DMS114 treated with DMSO at 0.1 percent for 48 hours (cell line): ENCODE measurements around the gene PRKAG2.
"Not testable (repeated sequence)": the region's sequence is repeated elsewhere in the genome, so short reads cannot be mapped to it uniquely, and the experiment has no call there.

Experiments used
- DNase-seq: peaks from one replicate; lab custom pipeline; 2025; ENCODE audit not compliant: unreplicated experiment; lab: John Stamatoyannopoulos, UW

Gene PRKAG2

GRCh38 chr7:151852486-151853396 lies 24.2 kb downstream of the PRKAG2 start:
- DNase-seq: no peak

- no peak for DNase-seq
These were observed 25.1 kb downstream of the PRKAG2 start for GRCh38 chr7:151851782-151852181.

- no peak for DNase-seq
These were observed 25.7 kb downstream of the PRKAG2 start for GRCh38 chr7:151851145-151851751.

- DNase-seq: no peak
These were observed 26.3 kb downstream of the PRKAG2 start for GRCh38 chr7:151850491-151851124.

GRCh38 chr7:151849879-151850260 lies 27.0 kb downstream of the PRKAG2 start:
- DNase-seq: no peak

- DNase-seq: no peak
These were observed 27.7 kb downstream of the PRKAG2 start for GRCh38 chr7:151849008-151849878.

- DNase-seq: no peak
These were observed 29.2 kb downstream of the PRKAG2 start for GRCh38 chr7:151847681-151848081.

GRCh38 chr7:151847136-151847535 lies 29.8 kb downstream of the PRKAG2 start:
- DNase-seq: no peak

GRCh38 chr7:151845412-151846205 lies 31.3 kb downstream of the PRKAG2 start:
- DNase-seq: no peak

- no peak for DNase-seq
These were observed 32.1 kb downstream of the PRKAG2 start for GRCh38 chr7:151844825-151845200.

- DNase-seq: no peak
These were observed 32.7 kb downstream of the PRKAG2 start for GRCh38 chr7:151844071-151844824.

- no peak for DNase-seq
These were observed 33.7 kb downstream of the PRKAG2 start for GRCh38 chr7:151843181-151843580.

- DNase-seq: not testable (repeated sequence)
These were observed 35.4 kb downstream of the PRKAG2 start for GRCh38 chr7:151841395-151842051.

- no peak for DNase-seq
These were observed 36.6 kb downstream of the PRKAG2 start for GRCh38 chr7:151840088-151840910.

- no peak for DNase-seq
These were observed 37.4 kb downstream of the PRKAG2 start for GRCh38 chr7:151839451-151839921.

- no peak for DNase-seq
These were observed 38.0 kb downstream of the PRKAG2 start for GRCh38 chr7:151838861-151839381.

- no peak for DNase-seq
These were observed 38.8 kb downstream of the PRKAG2 start for GRCh38 chr7:151838072-151838471.
